B cell (primary cell): ENCODE measurements around the gene DOCK3. TPM values are rescaled to one million over a fixed set of nuclear protein-coding genes. Genes with fewer than 3 reads are reported as not detected.

Experiments used
- ATAC-seq: fragments of 200-7000 bp; cut with Tn5 transposase; one replicate; pipeline ENCODE4 v1.10.0; 2021; ENCODE audit warnings: low read depth, mild to moderate bottlenecking, moderate number of reproducible peaks, moderate library complexity
- CTCF ChIA-PET: fragments of 350-600 bp; sonication (Branson Sonifier 250); formaldehyde crosslinking; loops from one replicate; lab custom pipeline; 2021; ENCODE audit warnings: antibody characterized with exemption, inconsistent platforms; lab: Charles Lee
- POLR2A ChIA-PET: fragments of 350-600 bp; sonication (Branson Sonifier 250); formaldehyde crosslinking; loops from one replicate; lab custom pipeline; 2021; ENCODE audit warnings: antibody characterized with exemption; lab: Charles Lee
- DNase-seq: peaks from one replicate; pipeline ENCODE4 v3.0.0; 2013
- H2AFZ ChIP-seq: 2 replicates; pipeline ENCODE4 v1.6.1; 2012; ENCODE audit warnings: mild to moderate bottlenecking, low read depth, low read length; ENCODE audit not compliant: insufficient read depth, poor library complexity, severe bottlenecking
- H3K27ac ChIP-seq, 2 donors: 1 replicate in 1 of 2; 2 replicates in 1 of 2; pipeline ENCODE4 v1.5.1; 2012 to 2013; ENCODE audit warnings: low read length in 2 of 2, mild to moderate bottlenecking in 2 of 2, moderate library complexity in 1 of 2
- H3K27me3 ChIP-seq, 4 experiments: fragments of 200-600 bp in 1 of 4; sonication (generic) in 1 of 4; replicated peaks in 1 of 4; 1 replicate in 2 of 4; 2 replicates in 2 of 4; pipeline versions ENCODE4 v1.6.1 to v1.7.0; 2013 to 2016; ENCODE audit warnings: low read length in 3 of 4, mild to moderate bottlenecking in 2 of 4, mixed read lengths in 1 of 4, moderate library complexity in 1 of 4; ENCODE audit not compliant: insufficient read depth in 4 of 4, control insufficient read depth in 3 of 4; ENCODE audit errors: control extremely low read depth in 1 of 4
- H3K36me3 ChIP-seq, 2 experiments: replicated peaks in 1 of 2; 1 replicate in 1 of 2; 2 replicates in 1 of 2; pipeline versions ENCODE4 v1.6.1 to v1.7.1; 2013; ENCODE audit warnings: low read length in 1 of 2; ENCODE audit not compliant: insufficient read depth in 2 of 2, control insufficient read depth in 1 of 2; ENCODE audit errors: control extremely low read depth in 1 of 2, extremely low read depth in 1 of 2
- H3K4me1 ChIP-seq, 2 donors: fragments of 200-600 bp in 1 of 2; sonication (generic) in 1 of 2; 1 replicate in 1 of 2; 2 replicates in 1 of 2; pipeline versions ENCODE4 v1.5.1 to v1.6.1; 2013 to 2017; ENCODE audit warnings: low read length in 2 of 2; ENCODE audit not compliant: control insufficient read depth in 2 of 2, insufficient read depth in 2 of 2
- H3K4me2 ChIP-seq: replicated peaks from 2 replicates; pipeline ENCODE3; 2012; ENCODE audit warnings: mild to moderate bottlenecking, low read depth, low read length; ENCODE audit not compliant: poor library complexity, severe bottlenecking
- H3K4me3 ChIP-seq, 5 experiments: fragments of 200-600 bp in 1 of 5; sonication (generic) in 1 of 5; 1 replicate in 3 of 5; 2 replicates in 2 of 5; pipeline versions ENCODE4 v1.5.1 to v1.7.0; 2011 to 2016; ENCODE audit warnings: low read length in 4 of 5, mild to moderate bottlenecking in 4 of 5, low read depth in 2 of 5, control low read depth in 1 of 5, moderate library complexity in 1 of 5; ENCODE audit not compliant: insufficient read depth in 1 of 5; ENCODE audit errors: control extremely low read depth in 1 of 5, extremely low read depth in 1 of 5
- H3K79me2 ChIP-seq: fragments of 200-600 bp; sonication (generic); one replicate; pipeline ENCODE4 v1.6.0; 2016; ENCODE audit warnings: low read length; ENCODE audit not compliant: control insufficient read depth, insufficient read depth
- H3K9ac ChIP-seq: fragments of 200-600 bp; sonication (generic); 2 replicates; pipeline ENCODE4 v1.6.1; 2017; ENCODE audit warnings: mild to moderate bottlenecking, low read length, moderate library complexity
- H3K9me3 ChIP-seq, 3 donors: one replicate each; pipeline versions ENCODE4 v1.6.1 to v1.7.1; 2013; ENCODE audit warnings: low read length in 2 of 3; ENCODE audit not compliant: control insufficient read depth in 2 of 3, insufficient read depth in 1 of 3; ENCODE audit errors: control extremely low read depth in 1 of 3
- H4K20me1 ChIP-seq: 2 replicates; pipeline ENCODE4 v1.6.0; 2012; ENCODE audit warnings: mild to moderate bottlenecking, low read length; ENCODE audit not compliant: insufficient read depth, control insufficient read depth, poor library complexity, severe bottlenecking
- H3K27ac Mint-ChIP-seq: one replicate; pipeline ENCODE4 v1.8.0; 2021; ENCODE audit warnings: mixed read lengths
- H3K27me3 Mint-ChIP-seq: one replicate; pipeline ENCODE4 v1.8.0; 2021; ENCODE audit warnings: mixed read lengths
- H3K4me1 Mint-ChIP-seq: one replicate; pipeline ENCODE4 v1.8.0; 2021; ENCODE audit warnings: mixed read lengths
- H3K4me3 Mint-ChIP-seq: one replicate; pipeline ENCODE4 v1.8.0; 2021; ENCODE audit warnings: mixed read lengths
- H3K9me3 Mint-ChIP-seq: one replicate; pipeline ENCODE4 v1.8.0; 2022; ENCODE audit warnings: mixed read lengths; ENCODE audit not compliant: insufficient read depth
- EZH2 ChIP-seq: IDR thresholded peaks from 2 replicates; pipeline ENCODE4 v1.6.1; 2012; ENCODE audit warnings: borderline replicate concordance, low read depth, mild to moderate bottlenecking, moderate library complexity, low read length; ENCODE audit not compliant: insufficient read depth, poor library complexity, severe bottlenecking
- WGBS: methylation state at CpG from one replicate; pipeline ENCODE4 v1.1.5; 2013; ENCODE audit warnings: missing lambda C conversion rate; ENCODE audit not compliant: insufficient coverage; 5-methylcytosine and 5-hydroxymethylcytosine counted together
- intact Hi-C: fragments of 100-400 bp; cut with micrococcal nuclease; formaldehyde crosslinking; loops from one replicate; pipeline ENCODE4 v1.10.0; 2022
- polyA plus RNA-seq: library from polyadenylated mRNA; depleted of rRNA; stranded (reverse); fragments of >200 nt; gene quantifications from 2 replicates; pipeline ENCODE4 v1.2.3, GENCODE V29; 2012
- total RNA-seq, 2 donors: library from RNA; stranded (reverse); fragments of 120-200 nt in 1 of 2; gene quantifications; 1 replicate in 1 of 2; 2 replicates in 1 of 2; pipeline versions ENCODE4 v1.2.3 to v1.2.4, GENCODE V29; 2013 to 2022
- TF ChIP-seq, protein P1 (sequence below): fragments of 200-600 bp; IDR thresholded peaks from one replicate; pipeline ENCODE4 v1.8.0; 2022; ENCODE audit warnings: antibody characterized with exemption, mild to moderate bottlenecking

DOCK3 gene
- total and polyA plus RNA-seq, 2 donors (not counting 1 experiment from before 2014, with no cell fraction given): 0.06 to 0.30 TPM

DNA sequence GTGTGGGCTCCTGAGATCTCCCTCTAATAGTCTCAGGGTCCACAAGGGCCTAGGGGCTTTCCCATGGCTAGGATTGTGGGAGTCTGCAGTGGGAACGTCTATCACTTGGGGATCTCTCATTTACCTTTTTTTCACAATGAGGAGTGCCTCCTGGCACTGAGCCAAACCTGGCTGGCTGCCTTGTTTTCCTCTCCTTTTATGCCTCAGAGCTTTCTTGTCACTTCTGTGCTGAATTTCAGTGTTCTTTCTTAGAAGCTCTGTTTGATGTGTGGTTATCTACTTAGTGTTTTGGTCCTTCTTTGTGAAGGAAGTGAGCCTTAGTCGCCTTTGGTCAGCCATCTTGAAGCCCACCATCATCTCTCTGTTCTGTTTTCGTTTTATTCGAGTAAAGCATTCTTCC is 33.9 kb downstream of the DOCK3 start:
- Histone ChIP-seq H3K79me2 (no peaks in the 10 kb centered on the region), H2AFZ (no peak overlapping the region), H3K4me3 (no peak overlapping the region), H3K27me3 (peaks cover 0 to 9% (median 0%) of the 10 kb centered on the region in 4 experiments), H3K4me2 (no peak overlapping the region), H3K9ac (no peak overlapping the region), H4K20me1 (no peaks in the 10 kb centered on the region), H3K36me3 (no peaks in the 10 kb centered on the region), H3K4me1 (no peaks in the 10 kb centered on the region), H3K9me3 (no peaks in the 10 kb centered on the region), H3K27ac (no peak overlapping the region)
- Mint-ChIP-seq H3K4me3 (no peak overlapping the region), H3K27me3 (peaks cover 38% of the 10 kb centered on the region), H3K4me1 (no peaks in the 10 kb centered on the region), H3K9me3 (no peaks in the 10 kb centered on the region), H3K27ac (no peak overlapping the region)
- no CpG with 5 or more reads among the region's 4 CpGs for WGBS
- intact Hi-C loops: no loop called here
- TF ChIP-seq EZH2: no peak
- TF ChIP-seq, protein P1, sequence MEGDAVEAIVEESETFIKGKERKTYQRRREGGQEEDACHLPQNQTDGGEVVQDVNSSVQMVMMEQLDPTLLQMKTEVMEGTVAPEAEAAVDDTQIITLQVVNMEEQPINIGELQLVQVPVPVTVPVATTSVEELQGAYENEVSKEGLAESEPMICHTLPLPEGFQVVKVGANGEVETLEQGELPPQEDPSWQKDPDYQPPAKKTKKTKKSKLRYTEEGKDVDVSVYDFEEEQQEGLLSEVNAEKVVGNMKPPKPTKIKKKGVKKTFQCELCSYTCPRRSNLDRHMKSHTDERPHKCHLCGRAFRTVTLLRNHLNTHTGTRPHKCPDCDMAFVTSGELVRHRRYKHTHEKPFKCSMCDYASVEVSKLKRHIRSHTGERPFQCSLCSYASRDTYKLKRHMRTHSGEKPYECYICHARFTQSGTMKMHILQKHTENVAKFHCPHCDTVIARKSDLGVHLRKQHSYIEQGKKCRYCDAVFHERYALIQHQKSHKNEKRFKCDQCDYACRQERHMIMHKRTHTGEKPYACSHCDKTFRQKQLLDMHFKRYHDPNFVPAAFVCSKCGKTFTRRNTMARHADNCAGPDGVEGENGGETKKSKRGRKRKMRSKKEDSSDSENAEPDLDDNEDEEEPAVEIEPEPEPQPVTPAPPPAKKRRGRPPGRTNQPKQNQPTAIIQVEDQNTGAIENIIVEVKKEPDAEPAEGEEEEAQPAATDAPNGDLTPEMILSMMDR: no peak
- ATAC-seq (no peak), DNase-seq (no peak)
- POLR2A ChIA-PET: no interaction called here
- CTCF ChIA-PET: no interaction called here

DNA sequence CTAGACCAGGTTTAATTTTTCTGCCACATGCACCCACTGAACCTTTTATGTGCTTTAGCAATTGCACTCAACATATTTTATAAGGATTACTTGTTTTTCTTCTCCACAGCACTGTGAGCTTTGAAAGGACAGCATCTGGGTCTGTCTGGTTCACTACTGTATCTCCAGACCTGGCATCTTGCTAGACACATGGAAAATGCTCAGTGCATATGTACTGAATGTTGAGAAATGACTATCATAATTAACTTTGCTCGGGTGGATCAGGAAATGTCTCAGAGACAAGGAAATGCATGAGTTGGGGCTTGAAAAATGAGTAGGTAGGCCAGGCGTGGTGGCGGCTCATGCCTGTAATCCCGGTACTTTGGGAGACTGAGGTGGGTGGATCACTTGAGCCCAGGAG is 40.2 kb downstream of the DOCK3 start:
- no peaks in the 10 kb centered on the region for H3K4me1 ChIP-seq
- 72% methylated on average over 4 of the region's 4 CpGs for WGBS
- CTCF ChIA-PET: no interaction called here

More for the DNA sequence above, 40.2 kb downstream of the DOCK3 start:
- Histone ChIP-seq H3K79me2 (no peaks in the 10 kb centered on the region), H3K4me2 (no peak overlapping the region), H2AFZ (no peak overlapping the region), H3K9me3 (no peaks in the 10 kb centered on the region), H3K36me3 (no peaks in the 10 kb centered on the region), H3K27me3 (no peaks in the 10 kb centered on the region), H3K27ac (no peak overlapping the region), H3K9ac (no peak overlapping the region), H3K4me3 (no peak overlapping the region), H4K20me1 (no peaks in the 10 kb centered on the region)
- ATAC-seq (no peak), DNase-seq (no peak)
- Mint-ChIP-seq H3K27me3 (peaks cover 18% of the 10 kb centered on the region), H3K4me3 (no peak overlapping the region), H3K4me1 (no peaks in the 10 kb centered on the region), H3K9me3 (no peaks in the 10 kb centered on the region), H3K27ac (no peak overlapping the region)
- no peak for TF ChIP-seq EZH2
- TF ChIP-seq, protein P1: no peak
- intact Hi-C loops: no loop called here
- POLR2A ChIA-PET: no interaction called here
